ENCODE results near the gene CCDC102B.
A peak's percentile ranks its signal among the peaks of the same experiment; 100 is the strongest.
"Not testable (repeated sequence)": the region's sequence is repeated elsewhere in the genome, so short reads cannot be mapped to it uniquely, and the experiment has no call there.

CCDC102B gene

DNA sequence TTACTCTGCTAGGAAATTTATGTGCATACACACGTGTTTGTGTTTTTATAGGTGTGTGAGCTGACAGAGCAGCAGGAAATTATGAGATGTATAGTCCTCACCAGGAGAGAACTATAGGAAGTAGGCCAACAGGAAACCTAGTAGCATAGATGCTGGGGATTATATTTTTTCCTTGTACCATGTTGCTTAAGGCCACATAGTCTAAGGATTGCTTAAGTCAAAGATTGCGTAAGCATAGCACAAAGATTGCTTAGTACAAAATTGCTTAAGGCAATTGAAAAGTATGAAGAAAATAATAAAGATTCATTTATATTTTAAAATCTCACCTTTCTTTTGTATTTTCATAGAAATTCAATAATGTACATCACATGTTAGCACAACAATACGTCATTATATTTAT, 18.7 kb upstream of the CCDC102B start:
- Histone ChIP-seq H3K4me3 (no peak overlapping the region), H3K36me3 (ENCODE audit: insufficient read depth, low read length) (no peaks in the 10 kb centered on the region), H3K27ac (no peak overlapping the region), H3K9me3 (ENCODE audit: low read depth, low read length) (no peaks in the 10 kb centered on the region), H3K9ac (ENCODE audit: insufficient read length) (no peak overlapping the region)
- TF ChIP-seq EZH2 (IDR thresholded peaks at IDR 0.05) (no peak), POLR2AphosphoS5 (IDR thresholded peaks at IDR 0.05; ENCODE audit: borderline replicate concordance, low read depth, low read length) (no peak; the same call in 1 of the 2 replicates), FOXP2 (optimal IDR thresholded peaks at IDR 0.05; ENCODE audit: control extremely low read depth, extremely low read length, insufficient read depth) (no peak)
- DNase-seq (ENCODE audit: low read depth, low spot score): peak; percentile 96

DNA sequence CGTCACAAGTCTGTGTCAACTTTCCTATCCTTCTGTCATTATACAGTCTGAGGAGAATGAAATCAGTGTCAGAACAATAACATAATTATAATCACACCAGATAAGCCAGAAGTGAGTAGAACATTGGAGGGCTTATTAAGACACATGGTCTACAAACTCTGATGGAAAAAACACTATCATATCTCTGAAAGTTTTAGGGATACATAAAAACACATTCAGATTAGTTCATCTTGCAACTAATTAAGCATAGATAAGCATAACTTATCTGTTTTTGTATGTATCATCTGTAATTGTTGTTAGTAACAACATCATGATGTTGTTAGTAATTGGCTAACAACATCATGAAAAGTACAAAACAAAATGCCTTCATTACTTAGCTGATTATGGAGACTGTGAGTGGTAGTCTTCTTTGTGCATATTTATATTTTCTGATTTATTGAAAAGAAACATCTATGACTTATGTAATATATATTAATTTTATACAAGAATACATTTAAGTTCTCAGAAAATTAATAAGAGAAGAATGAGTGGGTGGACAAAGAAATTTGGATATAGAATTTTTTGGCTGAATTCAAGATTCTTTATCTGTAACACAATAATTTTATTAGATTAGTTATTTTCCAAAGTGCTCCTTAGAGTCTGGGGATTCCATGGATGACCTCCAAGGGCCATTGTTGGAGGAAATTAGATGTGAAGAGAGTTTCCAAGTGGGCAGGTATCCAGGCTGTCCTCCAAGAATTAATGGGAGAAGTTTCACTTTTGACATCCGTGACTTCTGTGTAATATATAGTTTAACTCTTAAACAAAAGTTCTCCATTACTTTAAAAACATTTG, 16.9 kb upstream of the CCDC102B start:
- H3K4me3 ChIP-seq: no peak overlapping the region

DNA sequence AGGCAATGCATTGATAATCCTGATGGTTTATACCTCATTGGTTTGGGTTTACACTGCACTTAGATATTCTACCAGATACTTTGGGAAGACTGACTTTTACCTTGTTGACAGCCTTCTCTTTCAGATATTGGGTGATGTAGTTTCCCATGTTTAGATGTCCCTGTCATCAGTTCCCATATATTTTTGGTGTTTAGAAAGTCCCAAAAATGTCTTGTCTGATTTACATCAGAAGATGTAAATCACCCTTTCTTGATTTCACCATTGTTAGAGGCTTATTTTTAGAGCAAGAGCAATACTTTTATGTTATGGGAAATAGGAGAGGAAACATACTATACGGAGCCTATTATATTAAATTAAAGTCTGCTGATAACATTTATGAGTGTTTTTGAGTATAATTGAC, 14.4 kb upstream of the CCDC102B start:
- Histone ChIP-seq H3K4me3 (no peak overlapping the region), H3K27ac (no peak overlapping the region), H3K9ac (ENCODE audit: insufficient read length) (no peak overlapping the region), H3K9me3 (ENCODE audit: low read depth, low read length) (no peaks in the 10 kb centered on the region), H3K36me3 (ENCODE audit: insufficient read depth, low read length) (no peaks in the 10 kb centered on the region)
- DNase-seq (ENCODE audit: low read depth, low spot score): no peak
- no peak for TF ChIP-seq FOXP2 (optimal IDR thresholded peaks at IDR 0.05; ENCODE audit: control extremely low read depth, extremely low read length, insufficient read depth)
- no peak for TF ChIP-seq POLR2AphosphoS5 (IDR thresholded peaks at IDR 0.05; ENCODE audit: borderline replicate concordance, low read depth, low read length)
- no peak for TF ChIP-seq EZH2 (IDR thresholded peaks at IDR 0.05)

More for the DNA sequence above, 16.9 kb upstream of the CCDC102B start:
- TF ChIP-seq FOXP2 (optimal IDR thresholded peaks at IDR 0.05; ENCODE audit: control extremely low read depth, extremely low read length, insufficient read depth): no peak
- TF ChIP-seq POLR2AphosphoS5 (IDR thresholded peaks at IDR 0.05; ENCODE audit: borderline replicate concordance, low read depth, low read length): no peak
- no peak for TF ChIP-seq EZH2 (IDR thresholded peaks at IDR 0.05)
- DNase-seq (ENCODE audit: low read depth, low spot score): no peak
- H3K36me3 ChIP-seq (ENCODE audit: insufficient read depth, low read length): no peaks in the 10 kb centered on the region
- no peaks in the 10 kb centered on the region for H3K9me3 ChIP-seq (ENCODE audit: low read depth, low read length)
- no peak overlapping the region for H3K9ac ChIP-seq (ENCODE audit: insufficient read length)
- H3K27ac ChIP-seq: no peak overlapping the region

DNA sequence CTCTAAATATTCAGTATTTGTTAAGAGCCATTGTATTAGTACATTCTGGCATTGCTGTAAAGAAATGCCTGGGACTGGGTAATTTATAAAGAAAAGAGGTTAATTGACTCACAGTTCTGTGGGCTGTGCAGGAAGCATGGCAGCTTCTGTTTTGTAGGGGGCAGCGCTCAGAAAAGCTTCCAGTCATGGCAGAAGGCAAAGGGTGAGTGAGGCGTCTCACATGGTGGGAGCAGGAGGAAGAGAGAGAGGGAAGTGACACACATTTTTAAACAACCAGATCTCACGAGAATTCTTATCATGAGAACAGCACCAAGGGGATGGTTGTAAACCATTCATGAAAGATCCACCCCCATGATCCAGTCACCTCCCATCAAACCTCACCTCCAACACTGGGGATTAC, 13.8 kb upstream of the CCDC102B start:
- no peak overlapping the region for H3K4me3 ChIP-seq
- no peak overlapping the region for H3K27ac ChIP-seq
- no peak overlapping the region for H3K9ac ChIP-seq (ENCODE audit: insufficient read length)
- TF ChIP-seq FOXP2 (optimal IDR thresholded peaks at IDR 0.05; ENCODE audit: control extremely low read depth, extremely low read length, insufficient read depth): no peak
- TF ChIP-seq EZH2 (IDR thresholded peaks at IDR 0.05): no peak
- TF ChIP-seq POLR2AphosphoS5 (IDR thresholded peaks at IDR 0.05; ENCODE audit: borderline replicate concordance, low read depth, low read length): no peak
- no peaks in the 10 kb centered on the region for H3K9me3 ChIP-seq (ENCODE audit: low read depth, low read length)
- no peak for DNase-seq (ENCODE audit: low read depth, low spot score)
- H3K36me3 ChIP-seq (ENCODE audit: insufficient read depth, low read length): no peaks in the 10 kb centered on the region

DNA sequence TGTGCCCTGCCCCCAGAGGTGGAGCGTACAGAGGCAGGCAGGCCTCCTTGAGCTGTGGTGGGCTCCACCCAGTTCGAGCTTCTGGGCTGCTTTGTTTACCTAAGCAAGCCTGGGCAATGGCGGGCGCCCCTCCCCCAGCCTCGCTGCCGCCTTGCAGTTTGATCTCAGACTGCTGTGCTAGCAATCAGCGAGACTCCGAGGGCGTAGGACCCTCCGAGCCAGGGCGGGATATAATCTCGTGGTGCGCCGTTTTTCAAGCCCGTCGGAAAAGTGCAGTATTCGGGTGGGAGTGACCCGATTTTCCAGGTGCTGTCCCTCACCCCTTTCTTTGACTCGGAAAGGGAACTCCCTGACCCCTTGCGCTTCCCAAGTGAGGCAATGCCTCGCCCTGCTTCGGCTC, 7.6 kb upstream of the CCDC102B start:
- H3K36me3 ChIP-seq (ENCODE audit: insufficient read depth, low read length); H3K9me3 ChIP-seq (ENCODE audit: low read depth, low read length); H3K9ac ChIP-seq (ENCODE audit: insufficient read length); H3K27ac ChIP-seq; H3K4me3 ChIP-seq; DNase-seq (ENCODE audit: low read depth, low spot score): not testable (repeated sequence)

DNA sequence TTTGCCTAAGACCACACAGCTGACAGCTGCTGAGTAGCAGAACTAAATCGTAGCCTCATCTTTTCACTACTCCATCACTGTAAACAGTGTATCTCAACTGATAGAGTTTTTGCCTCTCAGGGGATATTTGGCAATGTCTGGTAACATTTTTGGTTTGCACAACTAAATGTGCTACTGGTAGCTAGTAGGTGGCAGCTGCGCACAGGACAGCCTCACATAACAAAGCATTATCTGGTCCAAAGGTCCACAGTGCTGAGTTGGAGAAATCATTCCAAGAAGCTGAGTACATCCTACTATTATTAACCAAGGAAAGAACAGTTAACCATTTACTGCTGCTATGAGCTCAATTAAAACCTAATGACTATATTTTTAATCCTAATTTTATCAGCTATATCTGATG, 6.1 kb upstream of the CCDC102B start:
- Histone ChIP-seq H3K27ac (no peak overlapping the region), H3K4me3 (no peak overlapping the region), H3K9me3 (ENCODE audit: low read depth, low read length) (no peaks in the 10 kb centered on the region), H3K9ac (ENCODE audit: insufficient read length) (no peak overlapping the region), H3K36me3 (ENCODE audit: insufficient read depth, low read length) (no peaks in the 10 kb centered on the region)
- TF ChIP-seq EZH2 (IDR thresholded peaks at IDR 0.05): no peak
- TF ChIP-seq FOXP2 (optimal IDR thresholded peaks at IDR 0.05; ENCODE audit: control extremely low read depth, extremely low read length, insufficient read depth): no peak
- TF ChIP-seq POLR2AphosphoS5 (IDR thresholded peaks at IDR 0.05; ENCODE audit: borderline replicate concordance, low read depth, low read length): no peak
- no peak for DNase-seq (ENCODE audit: low read depth, low spot score)

DNA sequence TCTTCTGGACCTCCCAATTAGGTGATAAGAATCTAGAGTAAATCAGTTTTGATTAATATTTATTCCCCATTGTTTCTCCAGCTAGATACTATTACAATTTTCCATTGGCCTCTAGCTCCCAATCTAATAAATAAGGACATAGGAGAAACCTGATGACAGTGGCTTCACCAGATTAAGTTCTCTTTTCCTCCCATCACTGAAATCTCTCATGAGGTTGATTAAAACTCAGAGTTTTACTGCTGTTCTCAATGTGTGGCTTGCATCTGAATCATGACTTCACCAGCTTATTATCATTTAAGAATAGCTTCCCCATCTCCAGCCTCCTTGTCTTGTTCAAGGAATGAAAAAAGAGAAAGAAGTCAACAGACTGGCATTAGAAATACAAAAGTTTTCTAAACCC, 3.9 kb upstream of the CCDC102B start:
- no peak overlapping the region for H3K9ac ChIP-seq (ENCODE audit: insufficient read length)
- H3K9me3 ChIP-seq (ENCODE audit: low read depth, low read length): no peaks in the 10 kb centered on the region
- no peak for TF ChIP-seq FOXP2 (optimal IDR thresholded peaks at IDR 0.05; ENCODE audit: control extremely low read depth, extremely low read length, insufficient read depth)
- TF ChIP-seq POLR2AphosphoS5 (IDR thresholded peaks at IDR 0.05; ENCODE audit: borderline replicate concordance, low read depth, low read length): no peak
- no peak for TF ChIP-seq EZH2 (IDR thresholded peaks at IDR 0.05)
- no peaks in the 10 kb centered on the region for H3K36me3 ChIP-seq (ENCODE audit: insufficient read depth, low read length)
- DNase-seq (ENCODE audit: low read depth, low spot score): no peak
- no peak overlapping the region for H3K4me3 ChIP-seq
- no peak overlapping the region for H3K27ac ChIP-seq

DNA sequence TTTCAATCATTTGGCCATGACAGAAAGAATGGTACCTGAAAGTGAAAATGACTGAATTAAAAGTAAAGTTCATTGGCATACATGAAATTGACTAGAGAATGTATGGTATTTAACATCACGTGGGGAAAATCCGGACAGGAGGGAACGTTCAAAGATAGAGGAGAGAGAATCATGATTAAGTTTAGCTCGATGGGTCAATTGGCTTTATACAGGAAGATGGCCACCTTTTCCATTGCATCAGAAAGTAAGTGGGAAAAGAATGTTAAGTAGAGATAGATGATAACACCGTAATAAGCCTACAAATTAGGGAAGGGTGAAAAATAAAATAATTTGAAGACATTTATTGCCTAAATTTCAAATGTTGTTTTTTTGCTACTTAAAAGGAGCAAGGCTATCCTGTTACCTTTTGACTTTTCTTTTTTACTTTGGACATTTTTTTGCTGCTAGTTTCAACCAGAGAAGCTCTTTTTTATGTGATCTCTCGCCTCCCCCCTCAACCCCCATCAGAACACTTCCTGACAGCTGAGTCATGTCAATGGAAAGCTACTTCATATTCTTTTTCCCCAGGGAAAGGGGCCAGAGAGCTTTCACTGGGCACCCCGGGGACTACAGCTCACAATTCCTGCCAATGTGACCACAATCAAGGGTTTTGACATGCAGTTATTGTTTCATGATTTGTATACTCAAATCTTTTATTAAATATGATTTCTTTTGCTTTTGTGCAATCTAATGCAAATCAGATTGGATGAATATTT, 767 bp upstream of the CCDC102B start:
- Histone ChIP-seq H3K9me3 (ENCODE audit: low read depth, low read length) (no peaks in the 10 kb centered on the region), H3K36me3 (ENCODE audit: insufficient read depth, low read length) (no peaks in the 10 kb centered on the region), H3K4me3 (peak overlapping the region; percentile 61), H3K27ac (peak overlapping the region; percentile 60; the same call in 1 of the 2 replicates), H3K9ac (ENCODE audit: insufficient read length) (no peak overlapping the region)
- DNase-seq (ENCODE audit: low read depth, low spot score): no peak
- TF ChIP-seq POLR2AphosphoS5 (IDR thresholded peaks at IDR 0.05; ENCODE audit: borderline replicate concordance, low read depth, low read length): no peak; the same call in 1 of the 2 replicates
- TF ChIP-seq FOXP2 (optimal IDR thresholded peaks at IDR 0.05; ENCODE audit: control extremely low read depth, extremely low read length, insufficient read depth): no peak
- TF ChIP-seq EZH2 (IDR thresholded peaks at IDR 0.05): no peak

All from SK-N-MC (cell line).